Lower leg skin (tissue), 3 donors: Measurements from ENCODE around the gene TRABD2A.

Source experiments
- CTCF ChIP-seq, 3 donors: fragments of 450-650 bp; IDR thresholded peaks; one replicate each; pipeline ENCODE4 v1.5.1; 2016; ENCODE audit warnings: antibody characterized with exemption in 3 of 3, mild to moderate bottlenecking in 3 of 3, moderate library complexity in 2 of 3
- POLR2A ChIP-seq, 2 donors: fragments of 450-650 bp; IDR thresholded peaks; one replicate each; pipeline ENCODE4 v1.6.1; 2016 to 2017; ENCODE audit warnings: antibody characterized with exemption in 2 of 2, mild to moderate bottlenecking in 1 of 2, moderate library complexity in 1 of 2

GRCh38 chr2:84851876-84852275 is 29.0 kb downstream of the TRABD2A start:
- TF ChIP-seq CTCF (IDR thresholded peaks at IDR 0.05) (no peak), POLR2A (IDR thresholded peaks at IDR 0.05) (no peak)
